GM21515 (cell line): ENCODE results near the gene TSHR.
"Not testable (repeated sequence)": the region's sequence is repeated elsewhere in the genome, so short reads cannot be mapped to it uniquely, and the experiment has no call there.

ENCODE experiments used
- ATAC-seq: cut with Tn5 transposase; IDR thresholded peaks from one replicate; pipeline ENCODE4 v1.9.1; 2021; ENCODE audit not compliant: unreplicated experiment

The TSHR gene

DNA sequence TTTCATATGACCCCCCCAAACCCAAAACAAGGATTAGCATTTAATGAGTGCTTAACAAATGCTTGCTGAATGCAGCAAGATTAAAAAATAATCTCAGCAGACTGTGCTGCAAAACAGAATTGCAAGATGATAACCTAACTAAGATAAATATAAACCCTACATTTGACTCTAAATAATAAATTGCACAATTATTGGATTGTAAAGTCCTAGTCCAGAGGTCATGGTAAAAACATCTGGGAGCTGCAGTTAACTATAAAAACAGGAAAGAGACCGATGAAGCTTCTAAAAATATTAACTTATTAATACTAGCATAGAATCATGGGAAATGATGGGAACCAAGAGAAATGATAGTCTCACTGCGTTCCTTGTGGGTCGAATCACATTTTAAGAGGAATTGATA lies 37.2 kb downstream of the TSHR start:
- no peak for ATAC-seq

DNA sequence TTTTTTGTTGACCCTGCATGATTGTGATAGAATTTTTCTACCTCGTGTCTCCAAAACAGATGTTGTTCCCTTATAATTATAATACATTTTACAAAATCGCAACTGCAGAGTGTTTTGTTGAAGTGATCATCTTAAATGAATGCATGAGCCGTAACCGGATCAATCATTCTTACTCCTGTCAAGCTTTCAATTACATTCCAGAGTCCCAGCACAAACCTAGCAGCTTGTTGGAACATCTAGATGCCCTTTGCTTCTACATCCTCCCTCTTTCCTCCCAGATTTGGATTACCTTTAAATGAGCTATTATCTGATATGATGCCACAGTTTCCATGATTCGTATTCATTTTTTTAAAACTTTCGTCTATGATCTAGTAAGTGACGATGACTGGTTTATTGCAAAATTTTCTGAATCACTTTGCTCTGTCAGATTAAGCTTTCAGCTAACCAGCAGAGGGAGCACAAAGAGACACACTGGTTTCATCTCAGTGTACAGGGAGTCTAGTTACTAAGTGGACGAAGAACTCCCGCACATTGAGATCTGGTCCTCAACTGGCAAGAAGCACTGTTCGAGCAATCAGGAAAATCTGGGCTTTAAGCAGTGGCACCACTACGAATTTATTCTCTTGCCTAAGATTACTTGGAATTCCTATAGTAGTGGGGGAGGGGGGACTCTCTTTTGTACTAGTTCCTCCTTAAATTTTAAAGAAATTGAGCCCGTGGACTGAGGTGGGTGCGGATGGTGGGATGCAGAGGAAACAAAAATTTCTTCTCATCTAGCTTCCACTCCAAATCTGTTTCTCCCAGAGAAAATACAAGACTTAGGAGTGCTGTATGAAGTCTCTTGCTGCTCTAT lies 40.9 kb downstream of the TSHR start:
- ATAC-seq = peak; percentile 82

- no peak for ATAC-seq
Observed at GRCh38 chr14:81001447-81001846, 46.0 kb downstream of the TSHR start.

DNA sequence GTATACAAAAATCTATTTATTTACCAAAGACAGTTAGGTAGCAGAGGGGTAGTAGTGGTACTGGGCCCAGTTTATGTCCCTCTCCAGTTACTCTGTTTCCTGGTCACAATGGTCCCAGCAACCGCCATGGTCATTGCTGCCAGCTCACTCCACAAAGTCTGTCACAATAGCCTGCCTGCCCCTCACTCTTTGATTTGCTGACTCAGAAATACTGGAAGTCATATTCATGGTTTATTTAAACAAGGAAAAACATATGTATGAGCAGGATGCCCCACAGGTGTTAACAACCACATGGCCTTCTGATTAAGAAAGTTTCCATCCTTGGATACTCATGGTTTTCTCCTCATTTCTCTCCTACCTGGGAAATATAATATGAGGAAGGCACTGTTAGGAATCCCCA lies 49.2 kb downstream of the TSHR start:
- no peak for ATAC-seq

DNA sequence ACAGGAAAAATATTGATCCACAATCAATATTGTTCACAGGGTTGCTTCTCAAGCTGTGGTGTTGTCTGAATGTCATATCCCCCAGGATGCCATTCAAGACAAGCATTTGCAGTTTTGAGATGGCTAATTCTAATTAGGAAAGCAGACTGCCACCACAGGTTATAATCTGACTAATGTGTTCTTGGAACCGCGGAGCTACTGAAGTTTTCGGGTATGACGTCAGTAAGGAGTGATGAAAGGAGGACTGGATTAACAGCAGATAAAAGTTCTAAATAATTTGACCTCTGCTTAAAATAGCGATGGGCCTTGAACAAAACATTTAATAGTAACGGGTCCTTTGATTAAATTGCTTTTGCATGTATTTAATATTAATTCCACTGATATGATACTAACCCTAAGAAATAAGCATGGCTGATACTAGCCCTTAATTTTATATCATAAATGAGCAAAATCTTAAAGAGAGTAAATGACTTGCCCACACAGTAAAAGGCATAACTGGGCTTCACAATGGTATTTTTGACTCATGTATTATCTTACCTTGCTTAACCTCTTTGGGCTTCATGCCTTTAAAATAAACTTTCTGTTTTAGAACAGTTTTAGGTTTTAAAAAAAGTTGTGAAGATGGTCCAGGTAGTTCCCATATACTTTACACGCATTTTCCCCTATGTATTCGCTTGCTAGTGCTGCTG lies 50.3 kb downstream of the TSHR start:
- ATAC-seq = no peak

- ATAC-seq = no peak
Observed at GRCh38 chr14:81006266-81006665, 50.8 kb downstream of the TSHR start.

- no peak for ATAC-seq
Observed at GRCh38 chr14:81007131-81007530, 51.7 kb downstream of the TSHR start.

DNA sequence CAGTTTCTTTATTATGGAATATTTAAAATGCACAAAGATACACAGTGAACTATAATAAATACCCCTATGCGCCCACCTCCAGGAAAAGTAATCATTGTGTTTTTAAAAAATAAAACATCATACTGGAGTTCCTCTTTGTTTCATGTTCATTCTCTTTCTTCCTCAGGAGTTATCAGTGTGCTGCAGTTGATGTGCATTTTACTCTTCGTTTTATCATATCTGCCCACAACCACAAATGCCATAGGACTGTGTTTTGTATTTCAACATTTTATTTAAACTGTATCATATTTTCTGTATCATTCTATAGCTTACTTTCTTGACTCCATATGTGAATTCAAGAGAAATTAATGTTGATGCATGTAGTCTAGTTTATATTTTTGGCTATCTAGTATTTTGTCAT lies 53.9 kb downstream of the TSHR start:
- ATAC-seq = no peak

DNA sequence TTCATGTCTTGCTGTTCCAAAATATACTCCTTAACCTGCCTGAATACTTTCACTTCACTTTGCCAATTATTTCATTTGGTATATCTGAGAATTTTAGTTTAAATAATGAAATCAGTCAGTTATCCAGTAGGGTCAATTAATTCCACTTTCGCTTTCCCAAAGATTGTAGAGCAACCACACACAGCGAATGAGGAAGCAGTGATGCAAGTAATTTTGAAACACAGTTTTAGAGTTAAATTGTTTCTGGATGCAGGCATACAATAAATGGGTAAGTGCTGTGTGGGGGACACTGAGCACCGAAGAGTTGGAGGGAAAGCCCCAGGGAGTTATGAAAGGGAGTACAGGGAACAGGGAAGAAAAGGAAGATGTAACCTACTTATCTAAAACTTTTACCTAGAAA lies 62.8 kb downstream of the TSHR start:
- no peak for ATAC-seq

- ATAC-seq = no peak
Observed at GRCh38 chr14:81018684-81019083, 63.3 kb downstream of the TSHR start.

GRCh38 chr14:81019113-81019512 lies 63.7 kb downstream of the TSHR start:
- ATAC-seq = not testable (repeated sequence)

- ATAC-seq = no peak
Observed at GRCh38 chr14:81023095-81023710, 67.8 kb downstream of the TSHR start.

- no peak for ATAC-seq
Observed at GRCh38 chr14:81028461-81028860, 73.0 kb downstream of the TSHR start.

GRCh38 chr14:81031488-81031887 lies 76.1 kb downstream of the TSHR start:
- no peak for ATAC-seq

- no peak for ATAC-seq
Observed at GRCh38 chr14:81033698-81034240, 78.3 kb downstream of the TSHR start.

- ATAC-seq = no peak
Observed at GRCh38 chr14:81042438-81042837, 87.0 kb downstream of the TSHR start.

- no peak for ATAC-seq
Observed at GRCh38 chr14:81051547-81051946, 96.1 kb downstream of the TSHR start.

- ATAC-seq = not testable (repeated sequence)
Observed at GRCh38 chr14:81054057-81054456, 98.6 kb downstream of the TSHR start.

DNA sequence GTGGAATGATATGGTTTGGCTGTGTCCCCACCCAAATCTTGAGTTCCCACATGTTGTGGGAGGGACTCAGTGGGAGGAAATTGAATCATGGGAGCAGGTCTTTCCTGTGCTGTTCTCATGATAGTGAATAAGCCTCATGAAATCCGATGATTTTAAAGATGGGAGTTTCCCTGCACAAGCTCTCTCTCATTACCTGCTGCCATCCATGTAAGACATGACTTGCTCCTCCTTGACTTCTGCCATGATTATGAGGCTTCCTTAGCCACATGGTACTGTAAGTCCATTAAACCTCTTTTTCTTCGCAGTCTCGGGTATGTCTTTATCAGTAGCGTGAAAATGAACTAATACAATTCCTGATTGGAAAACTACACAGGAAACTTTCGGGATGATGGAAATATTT lies 100.5 kb downstream of the TSHR start:
- ATAC-seq = no peak

GRCh38 chr14:81062380-81062779 lies 107.0 kb downstream of the TSHR start:
- no peak for ATAC-seq

DNA sequence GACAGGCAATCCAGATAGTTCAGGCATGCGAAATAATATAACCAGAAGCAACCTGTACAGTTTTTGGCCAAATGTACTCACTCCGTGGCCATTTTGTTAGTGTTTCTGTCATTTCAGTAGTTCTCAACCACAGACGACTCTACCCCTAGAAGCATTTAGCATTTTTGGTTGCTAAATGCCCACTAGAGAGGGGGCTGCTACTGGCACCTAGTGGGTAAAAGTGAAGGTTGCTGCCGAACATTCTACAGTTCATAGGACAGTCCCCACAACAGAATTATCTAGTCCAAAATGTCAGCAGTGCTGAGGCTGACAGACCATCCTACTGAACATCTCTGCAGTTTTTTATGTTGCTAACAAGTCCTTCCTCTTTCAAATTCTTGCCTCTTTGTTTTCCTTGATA lies 107.4 kb downstream of the TSHR start:
- ATAC-seq = no peak

- no peak for ATAC-seq
Observed at GRCh38 chr14:81066672-81067071, 111.3 kb downstream of the TSHR start.
